ENCODE data around the gene TLE3.
A peak's percentile ranks its signal among the peaks of the same experiment; 100 is the strongest.
"Not testable (repeated sequence)": the region's sequence is repeated elsewhere in the genome, so short reads cannot be mapped to it uniquely, and the experiment has no call there.

The TLE3 gene

GRCh38 chr15:70097321-70098152, at the start of gene TLE3:
Gene TLE3 (minus strand): TSS chr15:70097917. CDS start chr15:70096798, 1,119 bp downstream.
- peak; percentile 68 for DNase-seq

DNA sequence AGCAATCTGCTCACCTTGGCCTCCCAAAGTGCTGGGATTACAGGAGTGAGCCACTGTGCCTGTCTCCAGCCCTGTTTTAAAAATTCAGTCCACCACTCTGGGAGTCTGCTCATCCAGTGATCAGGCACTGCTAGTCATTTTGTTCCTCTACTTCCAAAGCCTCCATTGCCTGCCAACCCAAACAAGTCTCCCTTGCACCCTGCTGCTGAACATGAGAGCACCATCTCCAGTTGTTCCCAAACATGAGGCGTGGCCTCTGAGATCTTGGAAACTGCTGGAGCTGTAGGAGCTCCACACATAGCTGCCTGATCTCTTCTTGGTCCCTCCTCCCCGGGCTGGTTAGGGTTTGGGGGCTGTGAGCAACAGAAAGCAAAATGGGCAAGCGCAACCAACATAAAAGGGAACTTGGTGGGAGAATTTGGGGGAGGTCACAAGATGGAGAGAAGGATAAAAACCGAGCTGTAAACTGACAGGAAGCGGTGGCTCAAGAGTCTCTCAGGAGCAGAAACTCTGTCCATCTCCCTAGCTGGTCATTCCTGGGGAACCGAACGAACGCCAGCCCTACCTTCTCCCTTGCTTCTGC, 49.6 kb upstream of the TLE3 start:
- DNase-seq = no peak

DNA sequence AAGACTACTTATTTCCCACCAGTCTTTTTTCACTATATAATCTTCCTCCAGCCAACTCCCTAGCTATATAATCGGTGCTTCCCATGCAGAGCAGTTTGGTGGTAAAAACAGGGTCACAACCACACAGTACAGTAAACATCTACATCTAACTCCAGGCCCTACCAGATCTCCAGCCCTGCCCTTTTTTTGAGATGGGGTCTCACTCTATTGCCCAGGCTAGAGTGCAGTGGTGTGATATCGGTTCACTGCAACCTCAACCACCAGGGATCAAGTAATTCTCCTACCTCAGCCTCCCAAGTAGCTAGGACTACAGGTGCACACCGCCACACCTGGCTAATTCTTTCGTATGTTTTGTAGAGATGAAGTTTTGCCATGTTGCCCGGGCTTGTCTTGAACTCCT, 49.1 kb upstream of the TLE3 start:
- no peak for DNase-seq

- DNase-seq = no peak
These were observed 48.4 kb upstream of the TLE3 start for GRCh38 chr15:70146162-70146561.

DNA sequence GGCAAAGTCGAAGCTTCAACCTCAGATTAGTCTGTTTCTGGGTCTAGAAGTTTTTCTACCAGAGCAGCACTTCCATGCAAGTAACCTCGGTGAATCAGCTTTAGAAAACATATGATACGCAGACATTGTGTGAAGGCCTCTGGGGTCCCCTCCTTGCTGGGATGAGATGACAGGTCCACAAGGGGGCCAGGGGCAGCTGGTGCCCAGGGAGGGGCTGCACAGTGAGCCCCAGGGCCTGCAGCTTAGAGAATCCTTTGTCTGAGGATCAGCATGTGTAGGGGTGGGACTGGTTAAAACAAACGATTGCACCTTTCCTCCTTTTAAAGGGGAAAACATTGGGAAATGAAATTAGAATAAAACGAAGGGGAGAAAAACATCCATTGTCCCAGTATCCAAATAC, 47.5 kb upstream of the TLE3 start:
- no peak for DNase-seq

DNA sequence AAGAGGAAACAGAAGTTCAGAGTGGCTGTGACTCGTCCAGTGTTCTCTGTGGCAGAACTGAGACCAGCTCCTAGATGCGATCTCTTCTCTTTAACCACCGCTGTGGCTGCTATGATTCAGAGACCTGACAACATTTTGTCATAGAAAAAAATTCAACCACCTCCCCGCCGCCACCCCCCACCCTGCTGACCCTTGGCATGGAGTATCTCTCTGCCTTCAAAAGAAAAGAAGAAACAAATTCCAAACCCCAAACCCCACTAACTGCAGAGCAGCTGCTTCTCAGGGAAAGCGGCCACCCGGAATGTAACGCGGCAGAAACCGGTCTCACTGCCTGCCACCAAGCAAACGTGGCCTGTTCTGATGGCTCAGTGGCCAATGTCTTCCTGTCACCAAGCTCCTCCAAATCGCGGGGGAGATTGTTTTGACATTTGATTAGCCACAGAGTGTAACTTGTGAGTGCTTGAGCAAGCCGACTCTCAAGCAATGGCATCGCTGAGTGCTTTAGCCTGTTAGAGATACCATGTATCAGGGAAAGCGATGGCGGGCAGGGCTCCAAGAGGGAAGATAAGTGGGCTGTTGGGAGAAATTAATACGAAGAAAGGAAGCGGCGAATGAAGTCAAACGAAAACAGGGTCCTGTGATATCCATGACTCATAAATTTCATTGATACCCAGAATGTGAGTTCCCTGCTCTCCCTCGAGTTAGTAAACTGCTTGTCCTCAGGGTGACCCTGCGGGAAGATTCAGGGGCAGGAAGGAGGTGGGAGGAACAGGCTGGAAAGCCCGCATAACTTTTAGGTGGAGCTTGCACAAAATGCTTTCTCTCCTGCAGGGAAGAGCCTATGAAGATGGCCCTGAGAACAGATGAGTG, 44.8 kb upstream of the TLE3 start:
- DNase-seq = no peak

GRCh38 chr15:70142072-70142321, 44.3 kb upstream of the TLE3 start:
- no peak for DNase-seq

DNA sequence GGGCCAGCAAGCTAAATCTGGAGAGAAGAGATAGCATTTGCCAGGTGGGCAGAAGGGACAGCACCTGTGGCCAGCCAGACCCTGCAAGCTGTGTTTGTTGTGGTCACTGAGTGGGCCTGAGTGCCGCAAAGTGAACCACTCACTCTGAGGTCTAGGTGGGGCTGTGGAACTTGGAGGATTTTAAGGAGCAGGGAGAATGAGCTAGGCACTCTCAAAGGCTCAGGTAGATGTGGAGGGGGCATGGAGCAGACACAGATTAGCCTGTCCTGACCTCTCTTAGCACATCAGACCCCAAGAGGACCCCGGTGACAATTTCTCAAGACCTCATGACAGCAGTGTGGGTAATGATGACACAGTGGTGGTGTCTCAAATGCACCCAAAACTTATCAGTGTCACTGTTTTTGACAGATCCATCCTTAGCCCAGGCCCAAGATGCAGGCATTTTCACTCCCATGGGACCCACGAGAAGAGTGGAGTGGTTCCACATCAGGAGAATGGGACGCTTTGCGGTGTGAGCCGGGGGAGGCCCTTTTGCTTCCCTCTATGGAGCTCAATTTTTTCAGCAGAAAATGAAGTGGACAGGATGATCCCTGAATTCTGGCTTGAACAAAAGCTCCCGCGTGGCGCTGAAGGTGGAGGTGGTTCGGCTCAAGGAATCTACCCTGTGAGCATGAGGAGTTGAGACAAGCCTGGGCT, 43.8 kb upstream of the TLE3 start:
- DNase-seq = no peak

GRCh38 chr15:70140543-70141375, 43.0 kb upstream of the TLE3 start:
- DNase-seq = no peak

DNA sequence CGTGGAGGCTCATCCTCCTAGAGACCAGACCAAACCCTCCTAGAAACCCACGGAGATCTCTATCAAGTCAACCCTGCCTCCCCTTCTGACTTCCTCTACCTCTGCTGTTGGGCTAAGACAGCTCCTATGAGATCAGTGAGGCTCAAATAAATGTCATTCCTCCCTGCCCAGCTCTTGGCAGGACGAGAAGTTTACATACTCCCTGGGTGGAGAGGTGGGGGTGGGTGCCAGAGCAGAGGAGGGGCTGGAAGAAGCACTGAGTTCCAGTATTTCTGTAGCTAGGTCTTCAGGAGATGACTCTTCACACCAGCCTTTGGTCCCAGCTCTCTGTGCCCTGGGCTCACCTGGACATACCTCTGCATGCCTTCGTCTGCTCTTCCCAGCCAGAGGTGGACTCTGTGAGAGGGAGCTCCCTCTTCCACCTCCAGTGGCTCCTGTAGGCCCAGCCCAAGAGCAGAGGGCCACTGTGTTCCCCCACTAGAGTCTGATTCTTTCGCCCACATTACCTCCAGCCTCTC, 42.4 kb upstream of the TLE3 start:
- no peak for DNase-seq

- no peak for DNase-seq
These were observed 40.2 kb upstream of the TLE3 start for GRCh38 chr15:70137967-70138366.

DNA sequence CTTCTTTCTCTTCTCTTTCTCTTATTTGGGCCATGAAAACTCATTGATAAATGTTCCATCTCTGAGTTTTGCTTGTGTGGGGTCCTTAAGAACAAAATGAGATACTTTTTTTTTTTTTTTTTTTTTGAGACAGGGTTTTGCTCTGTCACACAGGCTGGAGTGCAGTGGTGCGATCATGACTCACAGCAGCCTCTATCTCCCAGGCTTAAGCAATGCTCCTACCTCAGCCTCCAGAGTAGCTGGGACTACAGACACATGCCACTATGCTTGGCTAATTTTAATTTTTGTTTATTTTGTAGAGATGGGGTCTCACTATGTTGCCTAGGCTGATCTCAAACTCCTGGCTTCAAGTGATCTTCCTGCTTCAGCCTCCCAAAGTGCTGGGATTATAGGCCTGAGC, 39.3 kb upstream of the TLE3 start:
- DNase-seq = not testable (repeated sequence)

GRCh38 chr15:70133781-70134421, 36.2 kb upstream of the TLE3 start:
- DNase-seq = no peak

GRCh38 chr15:70133296-70133695, 35.6 kb upstream of the TLE3 start:
- no peak for DNase-seq

DNA sequence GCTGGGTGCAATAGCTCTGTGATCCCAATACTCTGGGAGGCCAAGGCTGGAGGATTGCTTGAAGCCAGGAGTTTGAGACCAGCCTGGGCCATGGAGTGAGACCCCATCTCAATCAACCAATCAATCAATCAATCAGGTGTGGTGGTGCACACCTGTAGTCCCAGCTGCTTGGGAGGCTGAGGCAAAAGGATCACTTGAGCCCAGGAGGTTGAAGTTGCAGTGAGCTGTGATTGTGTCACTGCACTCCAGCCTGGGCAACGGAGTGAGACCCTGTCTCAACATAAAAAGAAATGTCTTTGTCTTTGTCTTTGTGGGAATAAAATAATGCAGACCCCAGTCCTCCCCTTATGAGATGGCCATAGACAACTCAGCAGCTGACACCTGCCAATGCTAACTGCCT, 34.9 kb upstream of the TLE3 start:
- DNase-seq = no peak

- no peak for DNase-seq
These were observed 34.4 kb upstream of the TLE3 start for GRCh38 chr15:70132139-70132538.

GRCh38 chr15:70128414-70129140, 30.9 kb upstream of the TLE3 start:
- no peak for DNase-seq

GRCh38 chr15:70127770-70128413, 30.2 kb upstream of the TLE3 start:
- no peak for DNase-seq

DNA sequence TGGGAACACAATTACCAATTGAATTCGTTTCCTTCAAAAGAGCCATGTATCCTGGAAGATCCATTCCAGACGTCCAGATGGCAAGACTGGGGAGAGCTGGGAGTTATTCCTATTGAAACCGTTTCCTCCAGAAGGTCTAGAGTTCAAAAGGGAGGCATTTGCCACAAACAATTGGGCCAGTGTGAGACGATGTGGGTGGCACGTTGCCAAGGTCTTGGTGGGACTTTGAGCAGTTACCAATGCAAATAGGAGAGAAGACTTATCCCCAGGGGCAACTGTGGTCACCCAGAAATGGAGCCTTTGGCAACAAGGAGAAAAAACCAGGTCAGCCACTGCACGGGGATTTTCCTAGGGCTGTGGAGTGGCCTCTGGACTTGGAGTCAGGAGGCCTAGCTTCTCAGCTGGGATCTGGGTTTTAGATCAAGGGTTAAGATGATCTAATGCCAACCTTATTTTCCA, 29.6 kb upstream of the TLE3 start:
- DNase-seq = no peak

GRCh38 chr15:70126362-70126761, 28.6 kb upstream of the TLE3 start:
- no peak for DNase-seq

All from NCI-H2029 treated with DMSO at 0.1 percent for 48 hours (cell line).